ENCODE data around the gene TRNP1. TPM values are rescaled to one million over a fixed set of nuclear protein-coding genes. Genes with fewer than 3 reads are reported as not detected.

The TRNP1 gene
- total RNA-seq, 1 donor from 2014 or later, result 13.0 TPM

GRCh38 chr1:27016376-27016775 lies 22.9 kb downstream of the TRNP1 start:
- Histone ChIP-seq H3K36me3 (no peaks in the 10 kb centered on the region), H3K4me3 (no peak overlapping the region), H3K27ac (no peak overlapping the region), H3K9me3 (no peaks in the 10 kb centered on the region), H3K4me1 (peaks cover 1% of the 10 kb centered on the region), H3K27me3 (no peaks in the 10 kb centered on the region)
- intact Hi-C loops (cut with DNase I), result no loop called here
- TF ChIP-seq CTCF (IDR thresholded peaks at IDR 0.05), result no peak
- TF ChIP-seq POLR2A (IDR thresholded peaks at IDR 0.05), result no peak
- no peak for TF ChIP-seq POLR2AphosphoS5 (IDR thresholded peaks at IDR 0.05; ENCODE audit: insufficient read depth in 1 of 2, low read depth in 1 of 2)
- DNase-seq (ENCODE audit: extremely low spot score in 2 of 2), result no peak

- Histone ChIP-seq H3K36me3 (no peaks in the 10 kb centered on the region), H3K9me3 (no peaks in the 10 kb centered on the region), H3K4me1 (no peaks in the 10 kb centered on the region), H3K27ac (no peak overlapping the region), H3K4me3 (no peak overlapping the region), H3K27me3 (no peaks in the 10 kb centered on the region)
- intact Hi-C loops (cut with DNase I), result no loop called here
- TF ChIP-seq CTCF (IDR thresholded peaks at IDR 0.05) (no peak), POLR2AphosphoS5 (IDR thresholded peaks at IDR 0.05; ENCODE audit: insufficient read depth in 1 of 2, low read depth in 1 of 2) (no peak), POLR2A (IDR thresholded peaks at IDR 0.05) (no peak)
- no peak for DNase-seq (ENCODE audit: extremely low spot score in 2 of 2)
These were observed 23.7 kb downstream of the TRNP1 start for GRCh38 chr1:27017207-27017606.

- H3K4me1 ChIP-seq, result no peaks in the 10 kb centered on the region
- TF ChIP-seq POLR2AphosphoS5 (IDR thresholded peaks at IDR 0.05; ENCODE audit: insufficient read depth in 1 of 2, low read depth in 1 of 2), result no peak
- H3K9me3 ChIP-seq, result no peaks in the 10 kb centered on the region
- no peak overlapping the region for H3K4me3 ChIP-seq
- DNase-seq (ENCODE audit: extremely low spot score in 2 of 2), result no peak
- H3K36me3 ChIP-seq, result no peaks in the 10 kb centered on the region
- intact Hi-C loops (cut with DNase I), result no loop called here
- no peak overlapping the region for H3K27ac ChIP-seq
- H3K27me3 ChIP-seq, result no peaks in the 10 kb centered on the region
These were observed 24.8 kb downstream of the TRNP1 start for GRCh38 chr1:27018316-27018715.

GRCh38 chr1:27021354-27022031 lies 28.0 kb downstream of the TRNP1 start:
- no peaks in the 10 kb centered on the region for H3K9me3 ChIP-seq
- H3K4me3 ChIP-seq, result no peak overlapping the region
- H3K4me1 ChIP-seq, result no peaks in the 10 kb centered on the region
- TF ChIP-seq CTCF (IDR thresholded peaks at IDR 0.05) (no peak), POLR2AphosphoS5 (IDR thresholded peaks at IDR 0.05; ENCODE audit: insufficient read depth in 1 of 2, low read depth in 1 of 2) (no peak), POLR2A (IDR thresholded peaks at IDR 0.05) (no peak)
- H3K27me3 ChIP-seq, result no peaks in the 10 kb centered on the region
- H3K27ac ChIP-seq, result no peak overlapping the region
- intact Hi-C loops (cut with DNase I), result no loop called here
- DNase-seq (ENCODE audit: extremely low spot score in 2 of 2), result no peak
- H3K36me3 ChIP-seq, result no peaks in the 10 kb centered on the region

- TF ChIP-seq CTCF (IDR thresholded peaks at IDR 0.05) (no peak), POLR2A (IDR thresholded peaks at IDR 0.05) (no peak), POLR2AphosphoS5 (IDR thresholded peaks at IDR 0.05; ENCODE audit: insufficient read depth in 1 of 2, low read depth in 1 of 2) (no peak)
- intact Hi-C loops (cut with DNase I), result no loop called here
- Histone ChIP-seq H3K27ac (no peak overlapping the region), H3K9me3 (no peaks in the 10 kb centered on the region), H3K4me1 (peaks cover 19% of the 10 kb centered on the region), H3K36me3 (no peaks in the 10 kb centered on the region), H3K4me3 (no peak overlapping the region), H3K27me3 (no peaks in the 10 kb centered on the region)
- no peak for DNase-seq (ENCODE audit: extremely low spot score in 2 of 2)
These were observed 32.2 kb downstream of the TRNP1 start for GRCh38 chr1:27025718-27026117.
